NCI-H1105 (cell line): ENCODE measurements around the gene CYP4F8.

Experiments used
- DNase-seq: peaks from one replicate; lab custom pipeline; 2025; lab: John Stamatoyannopoulos, UW

CYP4F8 gene

DNA sequence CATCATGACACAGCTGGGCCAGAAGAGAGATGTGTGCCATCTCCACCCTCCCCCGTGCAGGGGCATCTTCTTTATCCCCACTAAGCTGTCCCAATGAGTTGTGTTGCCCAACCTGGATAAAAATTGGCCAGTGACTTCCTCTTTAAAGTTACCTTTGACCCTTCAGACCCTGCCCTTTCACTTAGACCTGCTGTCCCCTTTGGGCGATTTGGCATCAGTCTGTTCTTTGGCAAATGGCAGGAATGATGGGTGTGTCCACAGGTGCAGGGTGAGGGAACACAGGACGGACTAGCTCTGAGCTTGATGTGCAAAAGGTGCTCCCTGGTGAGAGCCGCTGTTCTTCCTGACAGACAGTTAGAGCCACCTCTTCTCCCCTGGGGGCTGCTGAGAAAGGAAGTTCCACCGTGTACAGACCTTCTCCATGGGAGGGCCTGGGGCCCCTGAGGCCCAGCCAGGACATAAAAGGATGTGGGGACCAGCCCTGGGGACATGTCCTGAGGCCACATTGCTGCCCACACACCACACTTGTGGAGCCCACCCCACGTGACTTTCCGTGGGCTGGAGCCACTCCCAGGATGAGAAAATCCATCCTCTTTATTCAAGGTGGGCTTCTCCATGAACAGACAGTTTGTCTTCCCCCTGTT lies 1.7 kb downstream of the CYP4F8 start:
- no peak for DNase-seq

DNA sequence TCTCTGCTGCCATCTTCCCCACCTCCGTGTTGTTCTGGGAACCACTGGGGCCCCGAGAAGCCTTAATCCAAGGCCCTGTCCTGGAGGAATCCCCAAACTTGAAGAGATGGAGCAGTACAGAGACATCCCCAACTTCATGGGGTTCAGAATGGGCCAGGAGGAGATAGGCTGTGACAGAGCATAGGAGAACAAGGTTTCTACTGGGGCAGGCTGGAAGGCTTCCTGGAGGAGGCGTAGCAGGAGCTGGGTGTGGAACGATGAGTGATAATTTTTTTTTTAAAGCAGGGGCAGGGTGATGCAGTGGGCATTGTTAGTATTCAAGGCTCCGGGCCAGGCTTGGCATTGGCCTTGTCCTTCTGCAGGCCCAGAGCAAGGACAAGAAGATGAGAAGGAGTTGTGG lies 3.3 kb downstream of the CYP4F8 start:
- no peak for DNase-seq

DNA sequence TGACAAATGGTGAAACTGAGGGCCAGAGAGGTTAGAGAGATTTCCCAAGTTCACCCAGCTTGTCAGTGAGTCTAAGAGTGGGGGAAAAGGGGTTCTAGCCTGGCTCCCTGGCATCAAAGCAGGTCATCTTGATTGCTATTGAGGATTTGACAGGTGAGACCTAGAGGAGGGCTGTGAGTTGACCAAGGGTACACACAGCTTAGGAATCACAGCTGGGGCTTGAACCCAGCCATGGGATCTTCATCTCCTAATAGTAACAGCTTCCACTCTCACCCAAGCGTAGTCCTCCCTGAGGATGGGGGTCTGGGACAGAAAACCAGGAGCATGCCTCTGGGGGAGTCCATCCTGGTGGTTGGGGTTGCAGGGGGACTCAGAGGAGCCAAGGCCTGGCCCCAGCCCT lies 6.8 kb downstream of the CYP4F8 start:
- no peak for DNase-seq

DNA sequence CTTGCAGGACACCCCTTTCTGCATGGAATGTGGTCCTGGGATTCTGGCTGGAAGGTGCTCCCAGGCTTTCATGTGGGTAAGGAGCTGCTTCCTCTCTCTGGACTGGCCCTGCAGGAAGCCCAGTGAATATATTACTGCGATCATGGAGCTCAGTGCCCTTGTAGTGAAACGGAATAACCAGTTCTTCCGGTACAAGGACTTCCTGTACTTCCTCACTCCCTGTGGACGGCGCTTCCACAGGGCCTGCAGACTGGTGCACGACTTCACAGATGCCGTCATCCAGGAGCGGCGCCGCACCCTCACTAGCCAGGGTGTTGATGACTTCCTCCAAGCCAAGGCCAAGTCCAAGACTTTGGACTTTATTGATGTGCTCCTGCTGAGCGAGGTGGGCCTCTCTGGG lies 8.0 kb downstream of the CYP4F8 start:
- no peak for DNase-seq

DNA sequence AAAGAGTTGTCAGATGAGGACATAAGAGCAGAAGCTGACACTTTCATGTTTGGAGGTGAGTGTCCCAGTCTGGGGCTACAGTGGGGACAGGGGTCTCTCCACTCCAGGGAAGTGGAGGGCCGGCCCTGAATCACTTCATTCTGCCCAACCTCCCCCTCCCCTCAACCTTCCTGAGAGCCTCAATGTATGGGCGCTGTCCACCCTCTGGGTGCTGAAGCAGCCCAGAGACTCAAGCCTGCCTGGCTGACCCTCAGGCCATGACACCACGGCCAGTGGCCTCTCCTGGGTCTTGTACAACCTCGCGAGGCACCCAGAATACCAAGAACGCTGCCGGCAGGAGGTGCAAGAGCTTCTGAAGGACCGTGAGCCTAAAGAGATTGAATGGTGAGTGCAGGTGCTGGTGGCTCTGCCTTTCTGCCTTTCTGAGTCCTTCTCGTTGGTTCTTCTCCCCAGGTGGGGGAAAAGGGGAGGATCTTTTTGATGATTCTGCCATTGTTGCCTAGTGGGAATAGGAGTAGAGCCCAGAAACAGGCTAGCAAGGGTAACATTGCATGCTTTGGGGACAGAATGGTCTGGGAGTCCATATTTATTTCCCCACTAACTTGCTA lies 8.8 kb downstream of the CYP4F8 start:
- DNase-seq = no peak

DNA sequence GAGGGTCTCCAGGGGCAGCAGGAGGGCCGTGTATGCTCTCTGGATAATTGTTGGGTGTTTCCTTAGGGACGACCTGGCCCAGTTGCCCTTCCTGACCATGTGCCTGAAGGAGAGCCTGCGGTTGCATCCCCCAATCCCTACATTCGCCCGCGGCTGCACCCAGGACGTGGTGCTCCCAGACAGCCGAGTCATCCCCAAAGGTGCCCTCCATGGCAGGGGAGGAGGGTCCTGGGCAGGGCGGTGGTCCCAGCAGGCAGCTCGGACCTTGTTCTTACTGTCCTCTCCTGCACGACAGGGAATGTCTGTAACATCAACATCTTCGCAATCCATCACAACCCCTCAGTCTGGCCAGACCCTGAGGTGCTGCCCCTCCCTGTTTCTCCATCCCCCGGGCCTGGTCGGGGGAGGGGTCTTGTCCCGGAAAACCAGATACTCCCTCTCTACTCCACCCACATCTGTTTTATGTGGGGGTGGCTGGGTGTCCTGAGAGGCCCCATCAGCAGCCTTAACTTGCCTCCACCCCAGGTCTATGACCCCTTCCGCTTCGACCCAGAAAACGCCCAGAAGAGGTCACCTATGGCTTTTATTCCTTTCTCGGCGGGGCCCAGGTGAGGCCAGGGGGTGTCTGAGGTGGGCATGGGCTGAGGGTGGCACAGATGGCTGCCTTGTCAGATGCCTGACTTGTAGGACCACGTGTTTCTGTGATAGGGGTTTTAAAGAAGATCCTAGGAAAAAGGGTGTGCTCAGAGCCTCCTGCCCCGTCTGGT lies 13.4 kb downstream of the CYP4F8 start:
- no peak for DNase-seq

DNA sequence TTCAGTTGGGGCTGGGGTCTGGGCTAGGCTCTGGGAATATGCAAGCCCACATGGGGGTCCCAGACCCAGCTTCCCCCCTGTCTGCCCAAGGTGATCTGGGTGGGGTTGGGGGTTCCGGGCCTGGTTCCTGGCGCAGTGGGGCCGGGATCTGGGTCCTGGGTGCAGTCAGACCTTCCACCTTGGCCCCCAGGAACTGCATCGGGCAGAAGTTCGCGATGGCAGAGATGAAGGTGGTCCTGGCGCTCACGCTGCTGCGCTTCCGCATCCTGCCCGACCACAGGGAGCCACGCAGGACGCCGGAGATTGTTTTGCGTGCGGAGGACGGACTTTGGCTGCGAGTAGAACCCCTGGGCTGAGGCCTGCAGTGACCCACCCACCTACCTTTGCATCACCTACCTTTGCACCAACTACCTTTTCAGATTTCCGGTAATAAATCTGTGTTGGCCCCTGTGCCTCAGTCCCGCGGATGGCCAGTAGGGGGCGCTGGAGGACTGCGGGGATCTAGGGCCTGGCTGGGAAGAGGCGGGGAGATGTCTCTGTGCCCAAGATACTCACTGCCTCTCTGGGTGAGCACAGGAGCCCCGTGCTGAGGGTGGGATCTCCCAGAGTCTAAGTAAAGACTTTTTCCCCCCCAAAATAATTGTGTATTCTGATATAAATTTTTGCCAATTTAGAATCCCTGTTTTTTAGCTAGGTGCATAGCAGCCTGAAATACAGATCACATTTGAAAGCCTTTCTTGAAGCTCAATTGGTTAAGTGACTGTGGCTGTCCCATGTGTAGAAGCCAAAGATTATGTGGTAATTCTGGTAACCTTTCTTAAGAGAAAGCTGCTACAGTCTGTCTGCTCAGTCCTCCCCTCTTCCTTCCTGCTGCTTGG lies 14.2 kb downstream of the CYP4F8 start:
- DNase-seq = peak; percentile 48

DNA sequence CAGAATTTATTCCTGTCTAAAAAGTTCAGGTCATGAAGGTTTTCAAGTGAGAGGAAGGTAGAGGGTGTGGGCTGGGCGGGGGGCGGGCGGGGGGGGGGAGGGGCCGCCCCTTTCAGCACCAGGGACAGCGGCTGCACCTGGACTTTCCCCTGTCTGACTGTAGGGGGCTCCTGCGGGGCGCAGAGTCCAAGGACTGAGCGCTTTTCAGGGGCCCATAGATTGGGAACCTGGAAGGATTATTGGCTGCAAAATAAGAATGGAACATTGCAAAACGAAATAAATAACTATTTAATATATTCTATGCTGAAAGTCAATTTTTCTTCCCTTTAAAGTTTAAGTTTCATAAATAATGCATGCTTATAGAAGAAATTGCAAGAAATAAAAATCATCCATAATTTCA lies 16.8 kb downstream of the CYP4F8 start:
- DNase-seq = no peak

DNA sequence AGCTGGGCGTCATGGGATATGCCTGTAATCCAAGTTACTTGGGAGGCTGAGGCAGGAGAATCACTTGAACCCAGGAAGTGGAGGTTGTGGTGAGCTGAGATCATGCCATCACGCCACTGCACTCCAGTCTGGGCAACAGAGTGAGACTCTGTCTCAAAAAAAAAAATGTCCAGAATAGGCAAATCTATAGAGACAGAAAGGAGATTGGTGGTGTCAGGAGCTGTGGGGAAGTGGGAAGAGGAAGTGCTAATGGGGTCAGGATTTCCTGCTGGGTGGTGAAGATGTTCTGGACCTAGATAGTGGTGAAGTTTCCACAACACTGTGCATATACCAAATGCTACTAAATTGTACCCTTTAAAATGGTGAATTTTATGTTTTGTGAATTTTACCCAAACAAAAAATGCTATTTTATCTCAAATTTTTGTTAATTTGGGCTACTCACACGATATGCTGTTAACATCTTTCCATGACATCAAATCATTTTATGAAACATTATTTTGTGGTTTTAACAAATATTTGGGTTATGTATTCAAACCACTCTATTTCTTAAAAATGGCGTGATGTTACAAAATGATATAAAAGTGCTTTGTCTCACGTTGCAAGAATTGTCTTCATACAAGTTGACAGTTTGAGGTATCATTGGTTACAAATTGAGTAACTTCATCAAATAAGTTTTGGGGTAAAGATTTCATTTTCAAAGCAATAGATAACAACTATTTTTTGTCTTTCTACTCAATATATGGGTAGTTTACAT lies 18.2 kb downstream of the CYP4F8 start:
- no peak for DNase-seq

DNA sequence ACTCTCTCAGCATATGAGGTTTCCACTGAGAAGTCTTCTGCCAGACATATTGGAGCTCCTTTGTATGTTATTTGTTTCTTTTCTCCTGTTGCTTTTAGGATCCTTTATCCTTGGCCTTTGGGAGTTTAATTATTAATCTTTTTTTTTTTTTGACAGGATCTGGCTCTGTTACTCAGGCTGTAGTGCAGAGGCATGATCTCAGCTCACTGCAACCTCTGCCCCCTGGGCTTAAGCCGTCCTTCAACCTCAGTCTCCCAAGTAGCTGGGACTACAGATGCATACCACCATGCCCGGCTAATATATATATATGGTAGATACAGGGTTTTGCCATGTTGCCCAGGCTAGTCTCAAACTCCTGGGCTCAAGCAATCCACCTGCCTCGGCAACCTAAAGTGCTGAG lies 19.1 kb downstream of the CYP4F8 start:
- DNase-seq = no peak

DNA sequence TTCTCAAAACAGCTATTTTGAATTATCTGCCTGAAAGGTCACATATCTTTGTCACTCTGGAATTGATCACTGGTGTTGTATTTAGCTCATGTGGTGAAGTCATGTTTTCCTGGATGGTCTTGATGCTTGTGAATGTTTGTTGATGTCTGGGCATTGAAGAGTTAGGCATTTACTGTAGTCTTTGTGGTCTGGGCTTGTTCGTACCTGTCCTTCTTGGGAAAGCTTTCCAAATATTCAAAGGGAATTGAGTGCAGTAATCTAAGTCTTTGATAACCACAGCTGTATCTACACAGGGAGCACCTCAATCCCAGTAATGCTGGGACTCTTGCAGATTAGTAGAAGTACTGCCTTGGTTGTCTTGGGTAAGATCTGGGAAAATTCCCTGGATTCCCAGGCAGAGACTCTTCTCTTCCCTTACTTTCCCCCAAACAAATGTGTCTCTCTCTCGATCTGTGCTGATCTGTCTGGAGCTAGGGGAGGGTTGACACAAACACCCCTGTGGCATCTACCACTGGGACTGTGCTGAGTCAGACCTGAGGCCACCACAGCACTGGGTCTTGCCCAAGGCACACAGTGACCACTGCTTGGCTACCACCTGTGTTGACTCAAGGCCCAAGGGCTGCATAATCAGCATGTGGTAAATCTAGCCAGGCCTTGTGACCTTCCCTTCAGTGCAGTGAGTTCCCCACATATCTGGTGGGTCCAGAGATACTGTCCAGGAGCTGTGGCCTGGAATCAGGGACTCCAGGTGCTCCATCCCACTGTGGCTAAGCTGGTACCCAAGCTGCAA lies 20.2 kb downstream of the CYP4F8 start:
- DNase-seq = no peak

DNA sequence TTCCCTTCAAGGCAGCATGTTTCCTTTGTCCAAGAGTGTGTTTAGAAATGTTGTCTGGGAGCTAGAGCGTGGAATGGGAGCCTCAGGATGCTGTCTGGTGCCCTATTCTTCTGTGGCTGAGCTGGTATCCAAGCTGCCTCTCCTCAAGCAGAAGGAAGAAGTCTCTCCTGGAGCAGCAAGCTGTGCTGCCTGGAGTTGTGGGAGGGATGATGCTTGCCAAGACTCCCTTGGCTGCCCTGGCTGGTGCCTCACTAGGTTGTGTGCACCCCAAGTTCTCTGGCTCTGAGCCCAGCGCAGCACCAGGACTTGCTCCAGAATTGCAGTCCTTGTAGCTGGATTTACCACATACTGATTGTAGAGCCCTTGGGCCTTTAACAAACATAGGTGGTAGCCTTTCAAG lies 21.0 kb downstream of the CYP4F8 start:
- no peak for DNase-seq

DNA sequence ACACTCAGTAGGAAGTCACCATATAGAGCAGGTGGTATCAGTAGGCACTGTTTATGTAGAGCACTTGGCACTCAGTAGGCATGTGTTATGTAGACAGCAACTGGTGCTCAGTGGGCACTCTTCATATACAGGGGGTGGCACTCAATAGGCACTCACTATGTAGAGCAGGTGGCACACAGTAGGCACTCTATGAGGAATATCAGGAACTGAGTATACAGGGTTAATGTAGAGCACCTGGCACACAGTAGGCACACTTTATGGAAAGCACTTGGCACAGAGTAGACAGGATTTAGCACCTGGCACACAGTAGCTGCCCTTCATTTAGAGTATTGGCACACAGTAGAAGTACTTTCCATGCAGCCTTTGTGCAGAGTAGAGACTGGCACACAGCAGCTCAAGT lies 24.6 kb downstream of the CYP4F8 start:
- no peak for DNase-seq

DNA sequence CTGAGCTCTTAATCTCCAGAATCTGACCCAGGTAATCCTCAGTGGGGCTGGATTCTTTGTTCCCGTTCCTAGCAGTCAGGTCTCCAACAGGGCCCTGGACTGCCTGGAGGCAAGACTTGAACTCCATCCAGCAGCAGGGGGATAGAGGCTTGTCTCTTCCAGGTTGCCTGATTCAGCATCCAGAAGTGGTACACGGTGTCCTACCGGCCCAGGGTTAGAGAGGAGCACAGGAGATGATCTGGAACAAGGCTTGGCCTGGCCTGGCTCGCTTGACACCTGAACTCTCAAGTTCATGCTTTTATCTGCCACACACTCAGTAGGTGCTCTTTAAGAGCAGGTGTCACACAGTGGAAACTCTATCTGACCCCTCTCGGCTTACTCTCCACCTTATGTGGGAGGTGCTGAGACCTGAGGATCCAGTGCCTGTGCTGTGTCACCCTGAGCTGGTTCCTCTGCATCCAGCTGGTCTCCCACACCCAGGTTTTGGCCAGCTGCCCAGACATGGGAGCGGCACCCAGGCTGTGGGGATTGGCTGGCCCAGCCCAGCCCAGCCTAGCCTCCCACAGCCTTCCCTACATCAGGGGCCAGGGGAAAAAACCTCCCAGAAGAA lies 25.4 kb downstream of the CYP4F8 start, which contains the start of gene CYP4F3:
Gene CYP4F3 (plus strand): TSS at position 604 of the 610 bp plus-strand sequence. CDS start 519 bp downstream, outside the sequence.
- DNase-seq = no peak

DNA sequence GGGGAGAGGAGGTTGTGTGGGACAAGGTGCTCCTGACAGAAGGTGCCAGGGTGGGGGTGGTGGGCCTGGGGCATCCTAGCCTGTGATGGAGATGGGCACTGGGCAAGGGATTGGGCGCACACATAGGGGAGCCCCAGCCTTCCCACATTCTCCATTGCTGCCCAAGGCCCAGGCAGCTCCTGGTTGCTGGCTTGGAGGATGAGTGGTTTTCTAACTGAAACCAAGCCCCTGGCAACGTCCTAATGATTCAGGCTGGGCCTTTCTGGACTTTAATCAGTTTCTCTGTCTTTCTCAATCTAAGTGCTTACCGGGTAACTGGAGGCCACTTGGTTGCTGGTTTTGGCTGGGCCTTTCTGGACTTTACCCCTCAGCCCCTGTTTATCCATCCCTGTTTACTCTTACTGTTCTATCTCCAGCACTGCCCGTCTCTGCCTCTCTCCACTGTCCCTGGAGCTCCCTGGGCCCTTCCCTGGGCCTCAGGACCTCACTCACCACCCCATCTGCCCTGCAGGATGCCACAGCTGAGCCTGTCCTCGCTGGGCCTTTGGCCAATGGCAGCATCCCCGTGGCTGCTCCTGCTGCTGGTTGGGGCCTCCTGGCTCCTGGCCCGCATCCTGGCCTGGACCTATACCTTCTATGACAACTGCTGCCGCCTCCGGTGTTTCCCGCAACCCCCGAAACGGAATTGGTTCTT lies 26.0 kb downstream of the CYP4F8 start:
- no peak for DNase-seq

DNA sequence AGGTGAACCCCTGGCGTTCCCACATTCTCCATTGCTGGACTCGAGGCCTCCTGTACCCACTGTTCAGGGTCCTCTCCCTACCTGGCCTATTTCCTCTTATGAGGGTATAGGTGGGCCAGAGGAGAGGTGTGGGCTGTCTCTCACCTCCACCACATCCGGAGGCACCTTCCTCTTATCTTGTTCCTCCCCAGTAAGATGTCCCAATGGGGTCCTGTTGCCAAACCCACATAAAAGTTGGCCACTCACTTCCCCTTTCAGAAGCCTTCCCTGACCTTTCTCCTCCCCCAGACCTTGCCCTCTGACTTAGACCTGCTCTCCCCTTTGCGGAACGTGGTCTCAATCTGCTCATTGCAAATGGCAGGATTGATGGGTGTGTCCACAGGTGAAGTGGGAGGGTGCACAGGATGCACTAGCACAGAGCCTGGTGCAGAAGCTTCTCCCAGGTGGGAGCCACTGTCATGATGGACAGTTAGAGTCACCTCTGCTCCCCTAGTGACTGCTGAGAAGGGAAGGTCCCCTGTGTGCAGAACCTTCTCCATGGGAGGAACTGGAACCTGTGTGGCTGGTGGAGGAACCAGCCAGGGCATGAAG lies 27.0 kb downstream of the CYP4F8 start:
- no peak for DNase-seq

DNA sequence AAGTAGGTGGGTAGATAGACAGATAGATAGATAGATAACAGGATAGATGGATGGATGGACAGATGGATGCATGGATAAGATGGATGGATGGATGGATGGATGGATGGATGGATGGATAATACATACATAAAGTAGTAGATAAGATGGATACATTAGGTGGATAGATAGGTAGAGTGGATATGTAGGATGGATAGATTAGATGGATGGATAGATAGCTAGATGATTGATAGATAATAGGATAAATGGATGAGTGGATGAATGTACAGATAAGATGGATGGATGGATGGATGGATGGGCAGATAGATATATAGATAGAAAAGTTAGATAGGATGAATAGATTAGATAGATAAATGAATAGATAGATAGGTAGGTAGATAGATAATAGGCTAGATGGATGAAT lies 27.8 kb downstream of the CYP4F8 start:
- no peak for DNase-seq

DNA sequence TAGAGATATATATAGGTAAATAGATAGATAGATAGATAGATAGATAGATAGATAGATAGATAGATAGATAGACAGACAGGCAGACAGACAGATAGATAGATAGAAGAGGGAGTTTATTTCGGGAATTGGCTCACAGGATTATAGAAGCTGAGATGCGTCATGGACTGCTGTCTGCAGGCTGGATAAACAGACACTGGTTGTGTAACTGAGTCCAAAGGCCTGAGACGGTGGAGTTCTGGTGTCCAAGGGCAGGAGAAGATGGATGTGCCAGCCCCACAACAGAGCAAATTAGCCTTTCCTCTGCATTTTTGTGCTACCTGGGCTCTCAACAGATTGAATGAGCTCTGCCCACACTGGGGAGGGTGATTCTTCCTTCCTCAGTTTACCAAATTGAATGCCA lies 28.4 kb downstream of the CYP4F8 start:
- DNase-seq = no peak

DNA sequence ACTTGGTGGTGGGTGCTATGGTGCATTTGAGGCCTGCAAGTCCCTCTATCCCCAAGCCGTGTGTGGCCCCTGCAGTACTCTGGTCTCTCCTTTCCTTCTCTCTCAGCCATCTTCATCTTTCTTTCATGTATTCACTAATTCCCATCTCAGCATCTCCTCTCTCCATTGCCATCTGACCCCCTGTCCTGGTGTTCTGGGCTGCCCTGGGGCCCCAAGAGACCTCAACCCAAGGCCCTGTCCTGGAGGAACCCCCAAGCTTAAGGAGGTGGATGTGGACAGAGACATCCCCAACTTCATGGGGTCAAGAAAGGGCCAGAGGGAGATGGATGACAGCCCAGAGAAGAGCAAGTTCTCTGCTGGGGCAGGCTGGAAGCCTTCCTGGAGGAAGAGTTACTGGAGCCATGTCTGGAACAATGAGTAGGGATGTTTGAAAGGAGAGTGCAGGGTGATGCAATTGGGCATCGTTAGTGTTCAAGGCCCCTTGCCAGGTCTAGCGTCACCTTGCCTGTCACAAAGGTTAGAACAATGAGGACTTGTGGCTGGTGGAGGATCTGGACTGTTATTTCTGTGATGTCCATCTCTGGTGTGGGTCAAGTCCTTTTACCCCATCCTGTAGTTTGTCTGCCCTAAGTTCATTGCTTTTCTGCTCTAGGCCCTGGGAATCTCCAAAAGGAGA lies 29.2 kb downstream of the CYP4F8 start:
- no peak for DNase-seq
